Stimulated activated CD8-positive, alpha-beta memory T cell treated with anti-CD3 and anti-CD28 coated beads, Interleukin-15, amount 100 ng/mL, for 4 hours (primary cell): Measurements from ENCODE around the gene PLK2.
A peak's percentile ranks its signal among the peaks of the same experiment; 100 is the strongest.

Experiments used
- DNase-seq, 2 donors: peaks; one replicate each; pipeline ENCODE4 v3.0.0-alpha.2; 2020; ENCODE audit warnings: low read depth in 2 of 2

Gene PLK2

DNA sequence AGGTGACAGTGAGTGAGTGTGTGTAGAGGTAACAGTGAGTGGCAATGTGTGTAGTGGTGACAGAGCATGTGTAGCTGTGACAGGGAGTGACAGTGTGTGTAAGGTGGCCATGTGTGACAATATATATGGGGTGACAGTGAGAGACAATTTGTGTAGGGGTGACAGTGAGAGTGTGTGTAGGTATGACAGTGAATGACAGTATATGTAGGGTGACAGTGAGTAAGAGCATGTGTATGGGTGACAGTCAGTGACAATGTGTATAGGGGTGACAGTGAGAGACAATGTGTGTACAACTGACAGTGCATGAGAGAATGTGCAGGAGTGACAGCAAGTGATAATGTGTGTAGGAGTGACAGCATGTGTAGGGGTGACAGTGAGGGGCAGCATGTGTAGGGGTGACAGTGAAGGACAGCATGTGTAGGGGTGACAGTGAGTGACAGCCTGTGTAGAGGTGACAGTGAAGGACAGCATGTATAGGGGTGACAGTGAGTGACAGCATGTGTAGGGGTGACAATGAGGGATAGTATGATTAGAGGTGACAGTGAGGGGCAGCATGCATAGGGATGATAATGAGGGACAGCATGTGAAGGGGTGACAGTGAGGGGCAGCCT, 21.3 kb upstream of the PLK2 start:
- DNase-seq: no peak

DNA sequence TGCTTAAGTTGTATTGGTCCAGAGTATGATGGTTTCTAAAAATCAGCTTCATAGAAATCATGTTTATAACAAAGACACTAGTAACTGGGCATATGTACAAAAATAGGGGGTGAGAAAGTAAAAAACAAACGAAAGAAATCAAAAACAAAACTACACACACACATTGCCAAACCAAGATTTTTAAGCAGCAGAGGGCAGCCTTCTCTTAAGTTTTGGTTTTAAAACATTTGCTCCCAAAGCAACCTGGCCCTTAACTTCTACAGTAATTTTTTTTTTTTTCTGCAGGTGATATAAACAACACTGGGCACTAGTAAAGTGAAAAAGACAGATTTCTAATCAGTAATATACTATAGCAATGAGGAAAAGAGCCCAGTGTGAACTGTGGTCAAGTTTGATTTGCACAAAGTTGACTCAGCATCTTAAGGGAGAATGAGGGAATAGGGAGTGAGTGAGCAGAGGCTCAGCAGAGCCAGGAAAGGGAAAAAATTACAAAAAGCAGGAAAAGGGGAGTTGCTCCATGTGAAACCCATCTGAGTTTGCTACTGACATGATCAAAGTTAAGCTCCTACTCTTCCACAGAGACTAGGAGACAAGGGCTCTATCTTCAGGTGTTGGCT, 18.0 kb upstream of the PLK2 start:
- no peak for DNase-seq

DNA sequence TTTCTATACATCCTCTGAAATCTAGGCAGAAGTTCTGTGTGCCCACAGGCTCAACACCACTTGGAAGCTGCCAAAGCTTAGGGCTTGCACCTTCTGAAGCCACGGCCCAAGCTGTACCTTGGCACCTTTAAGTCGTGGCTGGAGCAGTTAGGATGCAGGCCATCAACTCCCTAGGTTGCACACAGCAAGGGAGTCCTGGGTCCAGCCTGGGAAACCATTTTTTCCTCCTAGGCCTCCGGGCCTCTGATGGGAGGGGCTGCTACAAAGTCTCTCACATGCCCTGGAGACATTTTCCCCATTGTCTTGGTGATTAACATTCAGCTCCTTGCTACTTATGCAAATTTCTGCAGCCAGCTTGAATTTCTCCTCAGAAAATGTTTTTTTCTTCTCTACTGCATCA, 15.5 kb upstream of the PLK2 start:
- DNase-seq: no peak

DNA sequence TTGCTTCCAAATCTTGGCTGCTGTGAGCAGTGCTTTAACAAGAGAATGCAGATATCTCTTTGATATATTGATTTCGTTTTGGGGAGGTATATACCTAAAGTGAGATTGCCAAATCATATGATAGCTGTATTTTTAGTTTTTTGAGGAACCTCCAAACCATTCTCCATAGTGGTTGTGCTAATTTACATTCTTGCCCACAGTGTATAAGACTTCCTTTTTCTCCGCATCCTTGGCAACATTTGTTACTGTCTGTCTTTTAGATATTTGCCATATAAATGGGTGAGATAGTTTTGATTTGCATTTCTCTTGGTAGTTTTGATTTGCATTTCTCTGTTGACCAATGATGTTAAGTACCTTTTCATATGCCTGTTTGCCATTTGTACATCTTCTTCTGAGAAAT, 10.0 kb upstream of the PLK2 start:
- no peak for DNase-seq

DNA sequence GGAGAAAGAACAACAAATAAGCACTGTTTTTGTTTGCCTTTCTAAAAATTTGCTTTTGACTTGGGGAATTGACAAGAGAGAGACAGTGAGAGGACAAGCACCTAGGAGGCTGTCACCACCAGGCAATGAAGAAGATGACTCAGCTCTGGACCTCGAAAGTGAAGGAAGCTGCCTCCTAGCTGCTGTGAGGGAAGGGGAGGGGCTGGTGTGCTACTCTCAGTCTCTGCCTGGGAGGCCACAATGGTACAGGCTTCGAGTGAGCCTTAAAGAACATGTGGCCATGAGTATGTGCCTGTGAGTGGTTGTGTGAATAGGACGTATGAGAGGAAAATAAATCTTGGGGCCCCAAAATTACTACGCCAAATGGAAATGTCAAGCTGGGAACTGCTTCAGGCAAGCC, 7.1 kb upstream of the PLK2 start:
- DNase-seq: no peak

DNA sequence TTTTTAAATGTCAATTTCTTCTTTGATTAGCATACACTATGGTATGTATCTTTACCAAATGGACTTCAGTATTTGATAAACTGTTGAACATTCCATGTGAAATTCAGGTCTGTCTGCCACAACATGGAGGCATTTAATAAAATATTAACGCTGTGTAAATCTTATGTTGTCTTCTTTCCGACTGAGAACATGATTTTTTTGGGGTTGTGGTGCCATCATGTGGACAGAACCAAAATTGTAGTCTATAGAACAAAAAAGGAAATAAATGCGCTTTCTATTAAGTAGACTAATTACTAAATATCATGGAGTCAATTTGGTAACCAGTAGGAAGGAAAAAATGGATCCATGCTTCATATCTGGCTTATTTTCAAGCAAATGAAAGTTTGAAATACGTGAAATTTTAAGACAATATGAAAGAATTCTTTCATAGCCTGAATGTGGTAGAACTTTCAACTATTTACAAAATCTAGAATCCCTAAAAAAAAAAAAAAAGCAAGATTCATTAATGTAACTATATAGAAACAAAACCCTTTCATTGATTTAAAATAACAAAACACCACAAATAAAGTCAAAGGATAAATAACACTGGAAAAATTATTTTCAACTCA, 2.8 kb upstream of the PLK2 start:
- DNase-seq: no peak

DNA sequence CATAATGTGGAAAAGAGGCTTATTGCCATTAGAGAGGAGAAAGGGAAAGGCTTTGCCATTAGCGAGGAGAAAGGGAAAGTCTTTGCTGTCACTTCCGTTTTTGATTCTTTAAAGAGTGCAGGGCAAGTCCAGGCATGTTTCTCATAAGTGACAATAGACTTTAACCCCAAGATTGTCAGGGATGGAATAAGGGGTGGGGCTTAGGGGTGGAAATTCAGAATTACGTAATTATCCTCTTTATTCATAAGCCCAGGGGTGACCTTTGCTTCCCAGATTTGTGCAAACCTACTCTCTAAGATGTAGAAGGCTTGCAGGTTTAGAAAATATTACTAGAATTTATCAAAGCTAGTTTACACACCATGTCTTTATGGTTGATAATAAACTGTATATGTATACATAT, 2.3 kb upstream of the PLK2 start:
- DNase-seq: no peak

DNA sequence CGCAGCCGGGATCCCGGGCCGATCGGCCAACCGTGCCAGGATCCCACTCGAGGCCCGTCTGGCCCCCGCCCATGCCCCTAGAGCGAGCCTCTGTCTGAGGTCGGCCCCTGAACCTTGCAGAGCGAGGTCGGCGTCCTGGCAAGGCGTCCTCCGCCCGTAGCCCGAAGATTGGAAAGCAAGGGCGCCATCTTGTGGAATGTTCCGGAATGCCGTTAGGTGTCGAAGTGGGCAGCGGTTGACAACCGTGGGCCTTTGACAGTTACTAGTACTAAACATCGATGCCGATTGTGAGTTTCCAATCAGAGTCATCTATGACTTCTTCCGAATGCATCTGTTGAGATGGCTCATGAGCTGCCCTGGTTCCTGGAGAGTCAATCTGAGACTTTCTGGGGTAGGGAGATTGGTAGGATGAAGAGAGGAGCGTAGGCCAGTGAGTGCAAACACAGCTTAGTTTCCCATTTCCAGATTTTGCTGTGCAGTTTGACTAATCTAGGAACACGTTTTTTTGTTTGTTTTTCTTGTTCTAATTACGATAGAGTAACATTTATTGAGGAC, 923 bp upstream of the PLK2 start:
- DNase-seq: peak; percentile 71 to 73

DNA sequence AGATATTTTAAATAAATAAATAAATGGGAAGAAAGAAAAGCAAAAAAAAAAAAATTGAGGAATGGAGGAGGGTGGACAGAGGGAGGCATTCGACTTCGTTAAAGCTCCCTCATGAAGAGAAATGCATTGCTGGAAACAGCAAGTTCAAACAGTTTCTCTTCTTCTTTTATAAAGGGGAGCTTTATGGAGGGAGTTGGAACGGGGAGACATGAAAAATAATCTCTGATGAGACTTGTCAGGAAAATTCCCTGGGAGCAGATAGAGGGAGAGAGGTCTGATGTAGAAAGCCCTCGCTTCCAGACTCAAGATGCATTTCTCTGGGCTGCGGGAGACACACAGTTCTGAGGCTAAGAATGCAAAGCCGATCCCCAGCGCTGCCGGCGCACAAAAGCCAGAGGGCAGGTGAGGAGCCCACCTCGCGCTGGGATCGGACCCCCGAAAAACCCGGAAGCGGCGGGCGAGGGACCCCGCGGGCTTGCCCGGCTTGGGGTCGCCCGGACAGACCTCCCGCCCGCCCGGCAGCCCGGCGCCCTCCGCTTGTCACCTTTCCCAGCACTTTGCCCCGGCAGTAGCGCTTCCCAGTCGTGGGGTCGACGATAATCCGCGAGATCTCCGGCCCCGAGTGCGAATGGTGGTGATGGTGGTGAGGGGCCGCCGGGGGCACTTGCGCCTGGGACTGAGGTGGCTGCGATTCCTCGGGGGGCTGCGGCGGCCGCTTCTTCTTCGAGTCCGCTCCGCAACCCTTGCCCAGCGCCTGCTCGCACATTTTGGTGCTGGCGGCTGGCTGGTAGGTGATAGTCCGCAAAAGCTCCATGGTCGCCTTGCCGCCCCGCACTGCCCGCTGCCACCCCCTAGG, 512 bp downstream of the PLK2 start:
- peak in 1 of 2 donors; percentile 7 for DNase-seq

DNA sequence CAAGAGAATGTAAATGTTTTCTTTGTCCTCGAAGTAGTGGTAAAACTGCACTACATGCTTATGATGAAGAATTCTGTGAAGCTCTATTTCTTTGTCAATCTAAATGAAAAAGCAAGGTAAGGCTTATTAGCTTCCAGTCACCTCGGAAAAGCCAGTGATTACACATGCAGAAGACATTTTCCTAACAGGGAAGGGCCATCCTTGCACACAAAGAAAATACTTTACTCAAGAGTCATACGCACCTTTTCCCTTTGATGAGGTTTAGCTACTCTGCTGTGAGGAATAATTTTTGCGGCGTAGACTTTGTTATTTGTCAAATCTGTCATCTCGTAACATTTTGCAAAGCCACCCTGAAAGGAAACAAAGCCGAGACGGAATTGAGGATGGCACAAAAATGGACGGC, 1.1 kb downstream of the PLK2 start:
- DNase-seq: no peak

DNA sequence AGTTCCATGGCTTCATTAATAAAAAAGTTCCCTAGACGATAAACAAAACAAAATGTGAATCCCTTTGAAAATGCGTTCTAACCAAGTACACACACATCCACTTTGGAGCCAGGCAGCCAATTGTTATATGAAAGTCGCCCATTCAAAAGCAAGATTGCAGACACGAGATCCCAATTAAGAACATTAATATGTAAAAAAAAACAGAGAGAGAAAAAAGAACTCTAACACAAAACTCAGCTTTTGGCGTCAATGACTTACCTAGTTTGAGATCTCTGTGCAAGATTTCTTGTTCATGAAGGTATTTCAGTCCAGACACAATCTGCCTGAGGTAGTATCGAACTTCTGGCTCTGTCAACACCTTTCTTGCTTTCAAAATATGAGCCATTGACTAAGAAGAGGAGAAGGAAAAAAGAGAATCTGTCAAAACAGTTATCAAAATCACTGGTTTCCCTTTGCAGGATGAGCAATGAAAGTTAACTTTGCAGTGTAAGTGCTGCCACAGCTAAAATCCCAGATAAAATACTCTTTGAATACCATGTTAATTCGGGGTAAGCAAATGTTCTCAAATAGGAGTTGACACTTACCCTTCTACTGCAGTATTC, 1.6 kb downstream of the PLK2 start:
- DNase-seq: no peak

DNA sequence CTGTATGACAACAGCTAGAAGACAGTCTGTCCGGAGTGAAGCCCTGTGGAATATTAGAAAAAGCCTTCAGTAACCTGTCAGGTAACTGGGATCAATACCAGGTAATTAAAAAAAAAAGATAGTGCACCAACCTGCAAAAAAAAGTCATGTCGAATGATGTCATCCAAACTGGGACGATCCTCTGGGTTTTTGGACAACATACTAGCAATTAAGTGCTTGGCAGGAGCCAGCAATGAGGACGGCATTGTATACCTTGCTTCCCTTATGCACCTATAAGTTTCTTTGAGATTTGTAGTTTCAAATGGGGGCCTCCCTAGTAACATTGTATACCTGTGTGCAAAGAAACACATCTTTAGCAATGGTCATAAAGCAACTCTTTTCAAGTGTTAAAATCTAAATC, 2.8 kb downstream of the PLK2 start:
- no peak for DNase-seq

DNA sequence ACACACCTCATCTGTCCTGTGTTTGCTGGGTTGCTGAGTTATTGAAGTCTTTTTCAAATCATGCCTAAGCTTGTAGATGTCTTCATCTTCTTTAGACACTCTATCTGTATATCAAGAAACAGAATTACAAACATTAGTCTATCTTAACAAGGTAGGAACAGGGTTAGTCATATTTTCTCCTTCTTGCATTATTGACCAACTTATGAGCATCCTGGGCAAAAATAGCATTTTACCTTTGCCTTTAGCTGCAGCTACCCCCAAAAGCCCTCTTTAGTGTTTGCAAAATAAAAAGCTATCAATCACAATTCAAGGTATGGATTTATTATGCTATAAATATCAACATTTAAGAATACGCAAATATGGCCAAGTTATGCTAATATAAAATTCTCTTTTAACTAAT, 3.4 kb downstream of the PLK2 start:
- no peak for DNase-seq

DNA sequence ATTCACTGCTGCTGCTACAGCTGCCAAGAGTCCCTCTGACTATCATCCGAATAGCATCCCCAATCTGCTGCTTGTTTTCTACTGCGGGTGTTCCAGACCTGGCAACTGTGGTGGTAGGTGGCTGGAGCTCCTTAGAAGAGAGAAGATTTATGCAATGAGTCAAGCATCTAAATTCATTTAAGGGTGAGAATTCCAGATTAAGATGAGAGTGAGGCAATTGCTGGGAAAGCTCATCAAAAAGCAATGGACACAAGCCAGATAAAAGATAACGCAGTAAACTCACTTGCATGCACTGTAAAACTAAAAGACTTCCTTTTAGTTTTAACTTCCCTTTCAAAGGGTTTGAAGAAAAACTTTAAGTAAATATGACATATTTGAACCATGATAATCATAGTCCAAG, 3.9 kb downstream of the PLK2 start:
- no peak for DNase-seq

DNA sequence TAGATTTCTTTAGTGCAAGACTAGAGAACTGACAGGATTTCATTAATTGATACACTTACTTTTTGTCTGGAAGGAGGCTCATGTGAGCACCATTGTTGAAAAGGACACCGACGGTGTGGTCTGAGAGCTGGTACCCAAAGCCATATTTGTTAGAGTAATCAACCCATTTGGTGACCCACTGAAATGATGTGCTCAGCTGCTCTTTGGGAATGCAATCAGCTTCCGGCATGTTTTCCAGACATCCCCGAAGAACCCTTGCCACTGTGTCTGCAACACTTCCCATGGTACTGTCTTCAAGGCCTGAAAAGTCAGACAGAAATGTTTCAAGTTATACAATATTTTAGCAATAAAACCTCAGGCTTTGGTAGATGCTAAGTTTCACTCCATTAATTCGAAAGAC, 4.4 kb downstream of the PLK2 start:
- DNase-seq: no peak

DNA sequence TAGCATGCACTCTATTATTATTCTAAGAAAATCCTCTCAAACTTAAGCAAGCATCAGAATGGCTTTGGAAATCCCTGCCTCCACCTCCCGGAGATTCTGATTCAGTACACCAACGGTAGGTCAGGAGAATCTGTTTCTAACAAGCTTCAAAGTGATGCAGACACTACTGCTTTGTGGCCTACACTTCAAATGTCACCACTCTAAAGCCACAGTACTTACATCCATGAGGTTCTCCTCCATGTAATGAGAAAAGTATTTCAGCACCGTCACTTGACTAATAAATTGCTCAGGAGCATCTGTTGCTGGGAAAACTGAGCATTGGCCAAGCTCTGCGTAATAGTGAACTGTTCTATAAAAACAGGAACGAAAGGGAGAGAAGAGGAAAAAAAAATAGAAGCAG, 4.8 kb downstream of the PLK2 start:
- no peak for DNase-seq

DNA sequence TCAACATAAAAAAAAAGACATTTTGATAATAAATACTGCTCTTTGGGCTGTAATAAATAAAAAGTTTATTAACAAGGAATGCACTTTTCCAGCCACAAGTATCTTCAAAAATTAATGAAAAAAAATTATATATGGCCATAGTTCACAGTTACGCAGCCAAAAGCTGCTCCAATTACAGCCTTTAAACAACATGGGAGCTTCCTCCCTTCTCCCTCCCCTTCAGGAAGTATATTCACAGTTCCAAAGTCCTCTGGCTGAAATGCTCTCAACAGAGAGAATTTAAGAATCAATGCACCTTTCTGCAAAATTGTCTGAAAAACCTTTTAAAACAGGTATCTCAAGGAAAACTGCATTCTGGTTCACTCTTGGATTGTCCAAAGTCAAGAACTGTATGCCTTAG, 5.9 kb downstream of the PLK2 start:
- no peak for DNase-seq

DNA sequence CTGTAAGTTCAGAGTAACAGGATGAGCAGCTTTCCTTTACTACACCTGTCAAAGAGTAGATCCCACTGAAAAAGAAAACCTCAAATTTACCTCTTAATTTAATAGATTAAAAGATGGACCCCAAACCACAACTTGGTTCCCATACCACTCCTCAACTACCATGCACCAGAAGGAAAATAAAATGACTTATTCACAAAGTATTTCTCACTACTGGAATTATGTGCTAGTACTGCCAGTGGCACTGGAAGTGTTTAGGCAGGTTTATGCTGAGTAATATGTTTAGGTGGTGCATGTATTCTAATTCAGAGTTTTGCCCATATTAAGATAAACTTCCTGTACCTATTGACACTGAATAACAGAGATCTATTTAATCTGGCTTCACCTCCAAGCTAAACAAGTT, 6.6 kb downstream of the PLK2 start:
- DNase-seq: no peak

DNA sequence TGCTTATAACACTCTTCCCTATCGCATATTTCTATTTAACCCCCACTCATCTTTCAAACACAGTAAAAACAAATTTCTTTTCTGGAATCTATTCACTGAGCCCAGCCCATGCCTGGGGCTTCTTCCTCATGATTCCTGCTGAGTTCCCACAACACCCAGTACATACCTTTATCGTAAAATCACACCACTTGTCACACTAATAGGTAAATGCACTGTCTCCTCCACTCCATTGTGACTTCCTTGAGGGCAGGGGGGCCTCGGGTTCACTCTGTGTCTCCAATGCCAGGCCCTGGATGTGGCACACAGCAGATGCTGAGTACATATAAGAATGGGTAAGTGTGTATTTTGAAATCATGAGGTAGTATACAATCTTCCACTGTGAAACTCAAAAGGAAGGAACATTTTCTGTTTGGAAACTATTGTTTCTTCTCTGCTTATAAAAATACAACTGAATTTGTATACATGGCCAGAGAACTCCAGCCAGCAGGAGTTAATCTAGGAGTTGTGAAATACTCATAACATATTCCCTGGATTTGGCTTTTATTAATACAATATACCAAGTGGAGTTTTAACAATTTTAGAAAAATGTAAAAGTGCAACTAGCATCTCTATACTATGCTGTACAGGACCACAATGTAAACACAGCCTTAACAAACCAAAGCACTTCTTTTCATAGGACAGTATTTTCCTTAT, 7.2 kb downstream of the PLK2 start:
- no peak for DNase-seq

DNA sequence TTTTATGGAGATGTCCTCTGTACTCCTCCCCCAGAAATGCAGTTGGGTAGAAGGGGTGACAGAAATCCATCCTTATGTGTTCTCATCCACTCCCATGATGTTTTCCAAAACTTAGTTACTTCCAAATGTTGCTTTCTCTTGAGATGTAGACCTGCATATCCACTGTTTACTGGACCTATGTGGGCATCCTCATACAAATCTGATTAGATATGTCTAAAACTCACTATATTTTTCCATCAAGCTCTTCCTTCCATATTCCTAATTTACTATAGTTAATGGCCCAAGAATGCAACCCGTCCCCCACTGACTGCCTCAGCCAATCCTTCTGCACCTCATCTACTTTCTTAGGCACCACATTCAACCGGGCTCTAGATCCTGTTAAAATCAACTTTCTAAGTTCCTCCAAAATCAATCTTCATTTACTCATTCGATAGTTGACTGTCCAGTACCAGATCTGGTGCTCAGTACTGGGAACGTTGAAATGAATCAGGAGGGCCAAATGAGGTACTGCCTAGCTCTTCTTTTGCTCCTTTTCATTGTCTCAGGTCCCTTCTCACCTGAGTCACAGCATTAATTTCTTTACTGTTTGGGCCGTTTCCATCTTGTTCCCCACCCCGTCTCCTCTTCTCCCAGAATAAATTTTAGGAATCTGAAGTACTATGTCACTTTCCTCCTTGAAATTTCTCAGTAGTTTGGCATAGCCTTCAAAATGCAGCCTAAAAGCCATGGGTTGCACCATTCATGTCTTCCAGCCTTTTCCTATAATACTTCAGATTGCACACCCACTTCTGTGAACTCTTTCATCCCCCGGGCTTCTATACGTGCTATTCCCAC, 7.9 kb downstream of the PLK2 start:
- no peak for DNase-seq
